Measurements from ENCODE around the gene PLIN5.

DNA sequence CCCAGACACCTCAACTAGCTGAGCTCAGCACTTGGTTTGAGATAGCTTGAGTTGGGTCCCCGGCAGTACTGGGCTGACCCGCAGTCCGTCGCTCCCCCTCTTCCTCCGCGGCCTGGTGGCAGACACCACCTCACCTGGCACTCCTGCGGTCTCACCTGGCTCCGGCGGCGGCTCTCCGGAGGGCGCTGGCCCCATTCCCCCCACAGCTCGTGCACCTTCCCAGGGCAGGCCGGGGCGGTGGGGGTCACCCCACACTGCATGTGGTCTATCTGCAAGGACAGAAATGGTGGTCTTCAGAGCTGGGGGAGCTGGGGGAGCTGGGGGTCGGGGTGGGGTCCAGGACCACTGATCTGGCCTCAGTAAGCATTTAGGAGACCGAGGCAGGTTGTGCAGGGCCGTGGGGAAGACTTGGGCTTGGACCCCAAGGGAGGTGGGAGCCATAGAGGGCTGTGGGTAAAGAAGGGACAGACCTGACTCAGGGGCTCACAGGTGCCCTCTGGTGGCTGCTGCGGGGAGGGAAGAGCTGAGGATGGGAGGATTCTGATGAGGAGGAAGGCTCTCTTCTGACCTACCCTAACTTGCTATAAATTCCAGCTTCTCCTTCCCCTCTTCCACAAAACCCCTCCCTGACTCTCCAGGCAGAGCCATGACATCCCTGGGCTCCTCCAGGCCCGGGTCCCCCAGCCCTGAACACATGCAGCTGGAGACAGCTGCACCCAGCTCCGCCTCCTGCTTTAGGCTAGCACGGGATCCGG lies 10.0 kb downstream of the PLIN5 start:
- TF ChIP-seq POLR2A (IDR thresholded peaks at IDR 0.05) = no peak
- TF ChIP-seq CTCF (IDR thresholded peaks at IDR 0.05) = peak in 3 of 4 experiments; percentile 27 to 73 (median 47)
- TF ChIP-seq EP300 (IDR thresholded peaks at IDR 0.05) = no peak
- no peak for TF ChIP-seq POLR2AphosphoS5 (IDR thresholded peaks at IDR 0.05)
